ENCODE measurements around the gene NTHL1. TPM values are rescaled to one million over a fixed set of nuclear protein-coding genes. Genes with fewer than 3 reads are reported as not detected.

Gene NTHL1
- total and polyA plus RNA-seq, 9 of the 15 experiments (the other 6 are each of a cell fraction or from before 2014, with no cell fraction given), result 1.1 to 58.8 (median 17.6) TPM

DNA sequence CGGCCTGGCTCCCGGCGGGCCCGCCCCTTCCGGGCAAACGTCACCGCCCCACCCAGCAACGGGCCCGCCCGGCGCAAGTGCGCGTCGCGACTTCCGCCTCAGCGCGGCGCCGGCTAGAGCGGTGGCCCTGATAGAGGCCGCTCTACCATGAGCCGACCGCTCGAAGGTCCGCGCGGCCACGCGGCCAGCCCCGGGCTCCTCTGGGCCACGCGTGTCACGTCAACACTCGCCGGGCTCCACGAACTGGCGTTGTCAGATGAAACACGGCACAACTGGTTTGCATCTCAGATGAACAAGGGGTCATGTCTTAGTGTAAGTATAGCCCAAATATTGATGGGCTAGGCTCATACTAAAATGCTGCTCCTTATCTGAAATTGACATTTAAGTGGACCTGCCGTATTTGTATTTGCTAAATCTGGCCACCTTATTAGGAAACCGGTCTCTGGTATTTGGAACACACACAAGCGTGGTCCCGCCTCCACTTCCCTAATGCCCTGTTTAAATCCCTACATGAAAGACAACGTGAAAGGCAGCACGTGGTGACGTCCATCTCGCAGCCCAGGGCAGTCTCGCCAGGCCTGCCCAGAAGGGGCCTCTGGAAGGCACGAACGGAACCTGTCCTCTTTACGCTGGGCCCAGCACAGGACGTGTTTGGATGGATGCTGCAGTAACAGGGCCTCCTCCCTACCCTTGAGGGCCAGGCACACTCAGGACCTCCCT lies 37.7 kb downstream of the NTHL1 start, which contains the start of gene ZNF598 (continued):
- TF ChIP-seq, protein P1, sequence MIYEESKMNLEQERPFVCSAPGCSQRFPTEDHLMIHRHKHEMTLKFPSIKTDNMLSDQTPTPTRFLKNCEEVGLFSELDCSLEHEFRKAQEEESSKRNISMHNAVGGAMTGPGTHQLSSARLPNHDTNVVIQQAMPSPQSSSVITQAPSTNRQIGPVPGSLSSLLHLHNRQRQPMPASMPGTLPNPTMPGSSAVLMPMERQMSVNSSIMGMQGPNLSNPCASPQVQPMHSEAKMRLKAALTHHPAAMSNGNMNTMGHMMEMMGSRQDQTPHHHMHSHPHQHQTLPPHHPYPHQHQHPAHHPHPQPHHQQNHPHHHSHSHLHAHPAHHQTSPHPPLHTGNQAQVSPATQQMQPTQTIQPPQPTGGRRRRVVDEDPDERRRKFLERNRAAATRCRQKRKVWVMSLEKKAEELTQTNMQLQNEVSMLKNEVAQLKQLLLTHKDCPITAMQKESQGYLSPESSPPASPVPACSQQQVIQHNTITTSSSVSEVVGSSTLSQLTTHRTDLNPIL (CRISPR knock-in tag; IDR thresholded peaks at IDR 0.05), result no peak
- TF ChIP-seq HNRNPL (IDR thresholded peaks at IDR 0.05; ENCODE audit: low read depth, low read length), result no peak

DNA sequence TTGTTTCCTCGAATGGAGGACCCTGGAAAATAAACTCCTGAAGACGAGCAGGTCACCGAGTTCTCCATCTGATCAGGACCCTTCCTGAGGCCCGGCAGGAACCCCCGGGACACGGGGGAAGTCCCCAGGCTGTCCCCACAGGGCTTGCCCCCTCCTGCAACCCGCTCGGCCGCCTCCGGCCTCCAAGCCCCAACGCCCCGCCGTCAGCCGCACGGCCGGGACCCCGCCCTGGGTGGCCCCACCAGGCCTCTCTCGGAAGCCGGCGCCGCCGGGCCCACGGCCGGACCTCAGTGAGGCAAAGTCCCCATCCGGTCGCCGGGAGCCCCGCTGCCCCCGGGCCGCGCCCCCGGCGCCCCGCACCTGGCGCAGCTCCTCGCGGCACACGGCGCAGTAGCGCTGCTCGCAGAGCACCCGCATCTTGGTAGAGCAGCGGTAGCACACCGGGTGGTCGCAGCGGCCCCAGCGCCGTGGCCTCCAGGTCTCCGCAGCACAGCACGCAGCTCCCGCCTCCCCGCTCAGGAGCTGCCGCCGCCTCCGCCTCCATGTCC lies 38.4 kb downstream of the NTHL1 start:
- in situ Hi-C loops (cut with MboI), result no loop called here
- WGBS (ENCODE audit: insufficient coverage, low coverage, missing lambda C conversion rate), result 0% methylated on average over 32 of the region's 55 CpGs
- Histone ChIP-seq H3K27ac (ENCODE audit: extremely low read depth, low read depth, low read length) (peak overlapping the region; percentile 89), H3K9me3 (replicated peaks; ENCODE audit: control insufficient read depth, insufficient read depth, low read depth, low read length) (no peaks in the 10 kb centered on the region), H2AFZ (ENCODE audit: low read depth, low read length) (peak overlapping the region; percentile 28; the same call in 1 of the 2 replicates), H3K4me2 (ENCODE audit: insufficient read depth, low read length) (peak overlapping the region; percentile 93), H3K36me3 (ENCODE audit: control insufficient read depth, insufficient read depth, low read length) (peaks cover 41% of the 10 kb centered on the region; the same call in 2 of the 3 replicates), H3K4me3 (peak overlapping the region; percentile 99), H3K4me1 (replicated peaks in 1 of 2; ENCODE audit: control insufficient read depth in 2 of 2, insufficient read depth in 2 of 2, low read length in 2 of 2) (peaks cover 23 to 67% of the 10 kb centered on the region in 2 experiments), H4K20me1 (replicated peaks; ENCODE audit: control insufficient read depth, insufficient read depth, low read length) (peaks cover 37% of the 10 kb centered on the region), H3K27me3 (ENCODE audit: control insufficient read depth in 2 of 2, insufficient read depth in 2 of 2, low read length in 2 of 2) (no peaks in the 10 kb centered on the region), H3K9me1 (ENCODE audit: control insufficient read depth, insufficient read depth, low read length) (peaks cover 19% of the 10 kb centered on the region), H3K79me2 (ENCODE audit: control insufficient read depth, insufficient read depth, low read length) (peaks cover 66% of the 10 kb centered on the region), H3K9ac (ENCODE audit: insufficient read depth in 1 of 2, low read depth in 2 of 2, low read length in 2 of 2) (peak overlapping the region; percentile 91 to 99)
- intact Hi-C loops (cut with micrococcal nuclease), result loop anchor here (2.0 kb wide), 1 partner anchor 16 kb away; no protein-coding TSS in a partner anchor
- ChIA-PET CTCF (ENCODE audit: low intra/inter-chr PET ratio) (no interaction called here), POLR2A (interaction anchor here (1.0 to 2.6 kb wide), 3 partner anchors 12 to 146 kb away, joined by 7 to 13 read pairs (median 7); partner anchors contain the start of genes RPS2 and TRAF7)
- DNase-seq (ENCODE audit: extremely low read depth in 1 of 4, low spot score in 3 of 4) (peak in 3 of 4 experiments; percentile 47 to 76 (median 75)), ATAC-seq (peak; percentile 32), FAIRE-seq (no peak)
- BruUV-seq (replicated peaks), result no TSS peak
- TF ChIP-seq, protein P2, sequence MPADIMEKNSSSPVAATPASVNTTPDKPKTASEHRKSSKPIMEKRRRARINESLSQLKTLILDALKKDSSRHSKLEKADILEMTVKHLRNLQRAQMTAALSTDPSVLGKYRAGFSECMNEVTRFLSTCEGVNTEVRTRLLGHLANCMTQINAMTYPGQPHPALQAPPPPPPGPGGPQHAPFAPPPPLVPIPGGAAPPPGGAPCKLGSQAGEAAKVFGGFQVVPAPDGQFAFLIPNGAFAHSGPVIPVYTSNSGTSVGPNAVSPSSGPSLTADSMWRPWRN (IDR thresholded peaks at IDR 0.05; ENCODE audit: low read depth), result no peak
- TF ChIP-seq, protein P3, sequence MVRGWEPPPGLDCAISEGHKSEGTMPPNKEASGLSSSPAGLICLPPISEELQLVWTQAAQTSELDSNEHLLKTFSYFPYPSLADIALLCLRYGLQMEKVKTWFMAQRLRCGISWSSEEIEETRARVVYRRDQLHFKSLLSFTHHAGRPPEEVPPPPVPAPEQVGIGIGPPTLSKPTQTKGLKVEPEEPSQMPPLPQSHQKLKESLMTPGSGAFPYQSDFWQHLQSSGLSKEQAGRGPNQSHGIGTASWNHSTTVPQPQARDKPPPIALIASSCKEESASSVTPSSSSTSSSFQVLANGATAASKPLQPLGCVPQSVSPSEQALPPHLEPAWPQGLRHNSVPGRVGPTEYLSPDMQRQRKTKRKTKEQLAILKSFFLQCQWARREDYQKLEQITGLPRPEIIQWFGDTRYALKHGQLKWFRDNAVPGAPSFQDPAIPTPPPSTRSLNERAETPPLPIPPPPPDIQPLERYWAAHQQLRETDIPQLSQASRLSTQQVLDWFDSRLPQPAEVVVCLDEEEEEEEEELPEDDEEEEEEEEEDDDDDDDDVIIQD (CRISPR knock-in tag; IDR thresholded peaks at IDR 0.05), result no peak
- TF ChIP-seq ETV1 (tag; conservative IDR thresholded peaks at IDR 0.05; ENCODE audit: low read depth) (no peak), HDAC3 (IDR thresholded peaks at IDR 0.05; ENCODE audit: borderline replicate concordance, partially characterized antibody) (no peak), CBFA2T2 (conservative IDR thresholded peaks at IDR 0.05) (no peak), KDM4B (IDR thresholded peaks at IDR 0.05; ENCODE audit: borderline replicate concordance in 2 of 2, low read depth in 1 of 2) (no peak), RFX5 (IDR thresholded peaks at IDR 0.05; ENCODE audit: low read depth, low read length) (no peak), L3MBTL2 (IDR thresholded peaks at IDR 0.05) (peak; percentile 68), STAT5B (CRISPR knock-in tag; IDR thresholded peaks at IDR 0.05) (no peak), CHD1 (IDR thresholded peaks at IDR 0.05; ENCODE audit: low read length) (peak; percentile 62)
- TF ChIP-seq, protein P4, sequence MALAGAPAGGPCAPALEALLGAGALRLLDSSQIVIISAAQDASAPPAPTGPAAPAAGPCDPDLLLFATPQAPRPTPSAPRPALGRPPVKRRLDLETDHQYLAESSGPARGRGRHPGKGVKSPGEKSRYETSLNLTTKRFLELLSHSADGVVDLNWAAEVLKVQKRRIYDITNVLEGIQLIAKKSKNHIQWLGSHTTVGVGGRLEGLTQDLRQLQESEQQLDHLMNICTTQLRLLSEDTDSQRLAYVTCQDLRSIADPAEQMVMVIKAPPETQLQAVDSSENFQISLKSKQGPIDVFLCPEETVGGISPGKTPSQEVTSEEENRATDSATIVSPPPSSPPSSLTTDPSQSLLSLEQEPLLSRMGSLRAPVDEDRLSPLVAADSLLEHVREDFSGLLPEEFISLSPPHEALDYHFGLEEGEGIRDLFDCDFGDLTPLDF (CRISPR knock-in tag; IDR thresholded peaks at IDR 0.05), result no peak

Data from K562 (cell line).